NK-92 (cell line): ENCODE measurements around the gene DIP2C.
"Not testable (repeated sequence)": the region's sequence is repeated elsewhere in the genome, so short reads cannot be mapped to it uniquely, and the experiment has no call there.

Experiments used
- DNase-seq: peaks from one replicate; lab custom pipeline; 2025; ENCODE audit not compliant: unreplicated experiment; lab: John Stamatoyannopoulos, UW

DIP2C gene

GRCh38 chr10:600234-600633 is 89.2 kb downstream of the DIP2C start:
- no peak for DNase-seq

GRCh38 chr10:599767-600166 is 89.7 kb downstream of the DIP2C start:
- DNase-seq = no peak

- DNase-seq = no peak
Measured at GRCh38 chr10:598415-599170, 90.9 kb downstream of the DIP2C start.

GRCh38 chr10:597976-598375 is 91.5 kb downstream of the DIP2C start:
- no peak for DNase-seq

- no peak for DNase-seq
Measured at GRCh38 chr10:596725-597345, 92.6 kb downstream of the DIP2C start.

- not testable (repeated sequence) for DNase-seq
Measured at GRCh38 chr10:596131-596530, 93.3 kb downstream of the DIP2C start.

- DNase-seq = no peak
Measured at GRCh38 chr10:595473-595872, 94.0 kb downstream of the DIP2C start.

GRCh38 chr10:594584-595270 is 94.7 kb downstream of the DIP2C start:
- DNase-seq = no peak

- no peak for DNase-seq
Measured at GRCh38 chr10:593901-594457, 95.5 kb downstream of the DIP2C start.

GRCh38 chr10:593421-593820 is 96.0 kb downstream of the DIP2C start:
- no peak for DNase-seq

- DNase-seq = no peak
Measured at GRCh38 chr10:593016-593415, 96.5 kb downstream of the DIP2C start.

- DNase-seq = no peak
Measured at GRCh38 chr10:591646-592045, 97.8 kb downstream of the DIP2C start.

- DNase-seq = no peak
Measured at GRCh38 chr10:590721-591120, 98.7 kb downstream of the DIP2C start.

GRCh38 chr10:589961-590680 is 99.3 kb downstream of the DIP2C start:
- DNase-seq = no peak

- no peak for DNase-seq
Measured at GRCh38 chr10:588246-589165, 101.0 kb downstream of the DIP2C start.

GRCh38 chr10:586716-587115 is 102.8 kb downstream of the DIP2C start:
- no peak for DNase-seq

GRCh38 chr10:586151-586550 is 103.3 kb downstream of the DIP2C start:
- DNase-seq = no peak

- DNase-seq = no peak
Measured at GRCh38 chr10:585502-585901, 104.0 kb downstream of the DIP2C start.

- not testable (repeated sequence) for DNase-seq
Measured at GRCh38 chr10:584497-585290, 104.8 kb downstream of the DIP2C start.
